OCI-LY1 (cell line): ENCODE results near the gene TBX5.

ENCODE experiments used
- EZH2 ChIP-seq: fragments of 200-600 bp; sonication (generic), shearing (Covaris generic); IDR thresholded peaks from 2 replicates; pipeline ENCODE4 v1.8.0; 2017; ENCODE audit warnings: borderline replicate concordance, mixed run types, mild to moderate bottlenecking, antibody characterized with exemption, low read length, moderate library complexity, mixed read lengths
- TF ChIP-seq, protein P1 (sequence below): fragments of 200-600 bp; sonication (generic), shearing (Covaris generic); IDR thresholded peaks from 2 replicates; pipeline ENCODE4 v1.5.1; 2017; ENCODE audit warnings: mild to moderate bottlenecking, antibody characterized with exemption, low read length, moderate library complexity, mixed read lengths

DNA sequence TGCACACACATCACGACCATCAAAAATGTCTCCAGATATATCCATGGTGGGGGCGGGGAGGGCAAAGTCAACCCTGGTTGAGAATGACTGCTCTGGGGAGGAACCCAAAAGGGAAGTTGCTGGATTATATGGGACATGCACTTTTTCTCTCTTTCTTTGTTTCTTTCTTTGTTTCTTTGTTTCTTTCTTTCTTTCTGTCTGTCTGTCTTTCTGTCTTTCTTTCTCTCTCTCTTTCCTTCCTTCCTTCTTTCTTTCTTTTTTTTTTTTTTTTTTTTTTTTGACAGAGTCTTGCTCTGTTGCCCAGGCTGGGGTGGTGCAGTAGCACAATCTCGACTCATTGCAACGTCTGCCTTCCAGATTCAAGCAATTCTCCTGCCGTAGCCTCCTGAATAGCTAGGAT, 71.5 kb downstream of the TBX5 start:
- TF ChIP-seq EZH2: no peak
- TF ChIP-seq, protein P1, sequence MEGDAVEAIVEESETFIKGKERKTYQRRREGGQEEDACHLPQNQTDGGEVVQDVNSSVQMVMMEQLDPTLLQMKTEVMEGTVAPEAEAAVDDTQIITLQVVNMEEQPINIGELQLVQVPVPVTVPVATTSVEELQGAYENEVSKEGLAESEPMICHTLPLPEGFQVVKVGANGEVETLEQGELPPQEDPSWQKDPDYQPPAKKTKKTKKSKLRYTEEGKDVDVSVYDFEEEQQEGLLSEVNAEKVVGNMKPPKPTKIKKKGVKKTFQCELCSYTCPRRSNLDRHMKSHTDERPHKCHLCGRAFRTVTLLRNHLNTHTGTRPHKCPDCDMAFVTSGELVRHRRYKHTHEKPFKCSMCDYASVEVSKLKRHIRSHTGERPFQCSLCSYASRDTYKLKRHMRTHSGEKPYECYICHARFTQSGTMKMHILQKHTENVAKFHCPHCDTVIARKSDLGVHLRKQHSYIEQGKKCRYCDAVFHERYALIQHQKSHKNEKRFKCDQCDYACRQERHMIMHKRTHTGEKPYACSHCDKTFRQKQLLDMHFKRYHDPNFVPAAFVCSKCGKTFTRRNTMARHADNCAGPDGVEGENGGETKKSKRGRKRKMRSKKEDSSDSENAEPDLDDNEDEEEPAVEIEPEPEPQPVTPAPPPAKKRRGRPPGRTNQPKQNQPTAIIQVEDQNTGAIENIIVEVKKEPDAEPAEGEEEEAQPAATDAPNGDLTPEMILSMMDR: no peak
